ENCODE results near the gene ENTPD6.
"Not testable (repeated sequence)": the region's sequence is repeated elsewhere in the genome, so short reads cannot be mapped to it uniquely, and the experiment has no call there.

Gene ENTPD6

GRCh38 chr20:25259358-25259757 is 63.8 kb downstream of the ENTPD6 start:
- DNase-seq = no peak

GRCh38 chr20:25259788-25260254 is 64.3 kb downstream of the ENTPD6 start:
- no peak for DNase-seq

- DNase-seq = not testable (repeated sequence)
These were observed 65.4 kb downstream of the ENTPD6 start for GRCh38 chr20:25260770-25261437.

- DNase-seq = no peak
These were observed 73.7 kb downstream of the ENTPD6 start for GRCh38 chr20:25269057-25269832.

GRCh38 chr20:25269833-25270170 is 74.3 kb downstream of the ENTPD6 start:
- DNase-seq = no peak

GRCh38 chr20:25270829-25271251 is 75.3 kb downstream of the ENTPD6 start:
- DNase-seq = no peak

GRCh38 chr20:25271486-25272222 is 76.1 kb downstream of the ENTPD6 start:
- DNase-seq = no peak

GRCh38 chr20:25272223-25273000 is 76.9 kb downstream of the ENTPD6 start:
- no peak for DNase-seq

GRCh38 chr20:25273046-25273445 is 77.5 kb downstream of the ENTPD6 start:
- DNase-seq = no peak

GRCh38 chr20:25273541-25274358 is 78.2 kb downstream of the ENTPD6 start:
- DNase-seq = no peak

- no peak for DNase-seq
These were observed 79.0 kb downstream of the ENTPD6 start for GRCh38 chr20:25274481-25274880.

GRCh38 chr20:25274891-25275812 is 79.6 kb downstream of the ENTPD6 start:
- no peak for DNase-seq

- DNase-seq = peak in 1 of 2 donors; percentile 0
These were observed 80.5 kb downstream of the ENTPD6 start for GRCh38 chr20:25275813-25276532.
